Activated CD4-positive, alpha-beta T cell treated with anti-CD3 and anti-CD28 coated beads, Interleukin-2, amount 50 U/mL, for 4 hours (primary cell): ENCODE measurements around the gene KCNH5.

Experiments
- DNase-seq, 2 experiments: peaks; one replicate each; pipeline ENCODE4 v3.0.0-alpha.2; 2020

KCNH5 gene

DNA sequence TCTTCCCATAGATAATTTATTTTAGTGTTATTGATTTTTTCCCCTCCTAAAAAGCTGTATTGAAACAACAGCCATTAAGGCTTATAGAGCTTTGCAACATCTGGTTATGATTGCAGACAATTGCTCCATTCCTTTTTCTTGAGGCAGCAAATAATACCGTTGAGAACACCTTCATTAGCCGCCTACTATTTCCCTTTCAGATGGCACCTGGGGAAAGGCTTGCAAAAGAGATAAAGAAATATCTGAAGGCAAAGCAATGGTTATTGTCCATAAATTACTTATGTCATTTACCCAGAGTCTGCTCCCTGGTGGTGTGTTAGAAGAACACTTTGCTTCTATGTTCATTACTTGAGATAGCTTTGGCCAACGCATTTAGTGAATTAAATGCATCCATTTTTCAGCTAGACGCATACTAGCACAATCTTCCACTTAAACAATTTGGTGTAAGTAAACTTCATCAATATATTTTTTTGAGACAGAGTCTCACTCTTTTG lies 377.8 kb downstream of the KCNH5 start:
- no peak for DNase-seq

DNA sequence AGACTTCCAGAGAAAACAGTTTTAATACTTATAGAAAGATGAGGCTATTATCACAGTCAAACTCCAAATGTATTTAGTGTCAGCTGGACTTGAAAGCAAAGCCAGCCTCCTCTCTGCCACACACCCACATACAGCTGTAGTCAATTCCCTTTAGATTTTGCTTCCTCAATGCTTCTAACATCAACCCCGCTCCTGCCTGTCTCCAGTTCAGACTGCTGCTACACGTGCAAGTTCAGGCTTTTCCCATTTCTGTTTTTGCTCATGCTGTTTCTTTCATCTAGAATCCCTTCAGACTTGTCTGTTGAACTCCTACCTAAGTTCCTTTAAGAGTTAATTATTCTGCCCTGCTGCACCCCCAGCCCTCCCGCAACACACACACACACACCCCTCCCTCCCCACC lies 380.0 kb downstream of the KCNH5 start:
- no peak for DNase-seq

DNA sequence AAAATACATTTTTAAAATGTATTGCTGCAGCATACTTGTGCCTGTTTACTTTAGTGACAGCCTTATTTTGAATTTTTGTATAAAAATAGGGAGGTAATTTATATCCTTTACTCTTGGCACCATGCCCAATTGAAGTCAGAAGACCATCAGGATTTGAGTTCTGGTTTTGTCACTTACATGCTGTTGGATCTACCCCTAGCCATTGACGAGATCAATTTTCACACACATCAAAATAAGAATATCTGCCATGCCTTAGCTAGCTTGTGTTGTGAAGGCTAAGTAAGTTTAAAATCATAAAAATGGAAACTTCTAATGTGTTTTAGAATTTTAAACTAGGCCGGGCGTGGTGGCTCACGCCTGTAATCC lies 381.8 kb downstream of the KCNH5 start:
- DNase-seq, result no peak

DNA sequence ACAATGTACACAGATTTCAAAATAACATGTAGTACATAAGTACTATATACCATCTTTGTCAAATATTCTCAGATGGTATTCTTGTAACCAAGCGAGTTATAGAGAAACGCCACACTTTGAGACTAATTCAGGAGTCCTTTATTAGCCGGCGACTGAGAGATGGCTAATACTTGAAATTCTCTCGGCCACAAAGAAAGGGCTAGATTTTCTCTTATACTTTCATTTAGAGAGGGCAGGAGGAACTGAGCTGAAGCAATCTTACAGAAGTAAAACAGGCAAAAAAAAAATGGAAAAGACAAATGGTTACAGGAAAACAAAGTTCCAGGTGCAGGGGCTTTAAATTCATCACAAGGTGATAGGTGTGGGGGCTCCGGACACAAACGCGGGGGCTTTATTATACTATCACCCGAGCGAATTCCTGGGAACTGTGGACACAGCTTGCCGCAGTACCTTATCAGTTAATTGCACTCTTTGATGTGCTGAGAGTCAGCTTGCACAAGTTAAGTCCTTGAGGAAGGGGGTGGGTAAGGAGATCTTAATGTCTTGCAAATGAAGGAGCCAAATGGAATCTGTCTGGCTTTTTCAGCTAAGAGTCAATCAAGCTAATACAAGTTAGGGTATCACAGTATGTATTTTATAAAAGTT lies 382.3 kb downstream of the KCNH5 start:
- no peak for DNase-seq

DNA sequence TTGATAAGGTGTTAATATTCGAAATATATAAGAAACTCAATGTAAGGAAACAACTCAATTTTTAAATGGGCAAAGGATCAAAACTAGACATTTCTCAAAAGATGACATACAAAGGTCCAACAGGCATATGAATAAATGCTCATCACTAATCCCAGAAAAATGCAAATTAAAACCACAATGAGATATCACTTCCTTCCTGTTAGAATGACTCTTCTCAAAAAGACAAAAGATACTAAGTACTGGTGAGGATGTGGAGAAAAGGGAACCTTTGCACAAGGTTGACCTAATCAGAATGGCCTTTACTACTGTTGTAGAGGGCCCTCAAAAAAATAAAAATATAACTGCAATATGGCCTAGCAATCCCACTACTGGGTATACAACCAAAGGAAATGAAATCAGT lies 383.4 kb downstream of the KCNH5 start:
- no peak for DNase-seq

DNA sequence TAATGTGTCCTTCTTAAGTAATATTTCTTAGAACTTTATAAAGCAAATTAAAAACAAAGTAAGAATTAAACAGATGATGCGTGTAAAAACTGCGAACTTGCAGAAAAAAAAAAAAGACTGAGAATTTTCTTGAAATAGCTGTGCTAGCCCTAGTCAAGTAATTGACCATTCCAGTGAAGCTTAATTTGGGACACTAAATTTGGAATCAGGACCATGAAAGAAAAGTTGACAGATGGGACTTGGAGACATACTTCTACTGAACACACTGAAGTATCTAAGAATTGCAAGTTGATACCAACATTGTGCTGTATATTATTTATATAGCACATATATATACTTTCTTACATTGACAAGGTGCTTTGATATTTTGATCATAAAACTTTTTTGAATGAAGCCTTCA lies 386.6 kb downstream of the KCNH5 start:
- DNase-seq, result no peak

DNA sequence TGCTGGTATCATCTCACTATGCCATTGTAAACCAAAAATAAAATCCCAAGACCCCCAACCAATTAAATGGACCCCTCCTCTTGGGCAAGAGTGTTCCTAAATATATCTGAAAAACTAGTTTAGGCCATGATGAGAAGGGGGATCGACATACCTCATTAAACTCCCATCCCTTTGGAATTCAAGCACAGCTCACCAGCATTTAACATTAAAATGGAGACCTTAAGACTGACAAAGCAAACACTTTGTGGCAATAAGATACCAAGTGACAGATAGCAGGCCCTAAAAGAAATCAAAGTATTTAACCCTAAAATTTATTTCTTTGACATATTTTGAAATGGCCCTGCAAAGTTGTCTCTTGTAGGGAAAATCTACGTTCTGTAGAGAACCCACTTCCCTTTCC lies 387.9 kb downstream of the KCNH5 start:
- DNase-seq, result no peak

DNA sequence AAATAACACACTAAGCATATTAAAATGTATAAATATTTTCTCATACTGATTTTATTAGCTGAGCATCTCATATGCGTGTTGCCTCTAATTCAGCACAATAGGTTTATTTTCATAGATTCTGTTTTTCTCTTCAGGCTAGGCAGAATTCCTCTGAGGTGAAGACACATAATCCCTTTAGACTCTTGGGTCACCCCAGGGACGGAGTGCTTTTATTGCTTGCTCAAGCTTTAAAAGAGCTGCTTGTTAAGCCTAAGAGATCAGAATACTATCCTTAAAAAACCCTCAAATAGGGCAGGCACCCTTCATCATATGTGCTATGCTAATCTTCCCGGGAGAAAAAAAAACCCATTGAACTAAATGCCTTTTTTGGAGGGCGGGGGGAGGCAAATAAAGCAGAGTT lies 390.1 kb downstream of the KCNH5 start:
- DNase-seq, result no peak

DNA sequence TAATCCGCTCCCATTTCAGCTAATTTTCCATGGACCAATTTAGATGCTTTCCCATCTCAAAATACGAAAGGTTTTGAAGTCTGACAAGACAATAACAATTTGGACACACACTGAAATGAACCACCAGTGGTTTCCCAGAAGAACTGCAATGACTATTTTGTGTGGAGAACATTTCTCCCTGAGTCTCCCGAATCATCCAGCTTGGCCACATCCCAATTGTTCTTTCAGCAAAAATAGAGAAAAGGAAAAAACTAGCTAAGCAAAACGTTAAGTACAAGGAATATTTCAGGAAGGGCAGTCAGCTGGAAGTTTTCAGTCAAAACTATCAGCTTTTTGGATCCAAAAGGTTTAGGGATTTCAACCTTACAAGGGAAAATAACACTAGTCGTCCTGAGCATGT lies 390.6 kb downstream of the KCNH5 start:
- DNase-seq, result no peak
